ENCODE measurements around the gene SLC16A5. TPM values are rescaled to one million over a fixed set of nuclear protein-coding genes. Genes with fewer than 3 reads are reported as not detected.

SLC16A5 gene
- total RNA-seq, 4 donors from 2014 or later: 65.9 to 94.6 (median 79.5) TPM

DNA sequence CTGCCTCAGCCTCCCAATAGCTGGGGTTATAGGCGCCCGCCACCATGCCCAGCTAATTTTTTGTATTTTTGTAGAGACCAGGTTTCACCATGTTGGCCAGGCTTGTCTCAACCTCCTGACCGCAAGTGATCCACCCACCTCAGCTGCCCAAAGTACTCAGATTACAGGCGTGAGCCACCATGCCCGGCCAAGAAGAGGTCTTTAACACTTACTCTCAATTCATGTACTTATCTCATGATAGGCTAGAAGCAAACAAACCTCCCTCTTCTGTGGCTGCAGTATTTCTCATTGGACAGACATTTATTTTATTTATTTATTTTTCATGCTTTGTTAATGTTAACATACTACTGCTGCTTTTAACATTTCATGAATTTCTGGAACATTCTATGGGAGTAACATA, 50.8 kb downstream of the SLC16A5 start:
- DNase-seq: no peak
- Histone ChIP-seq H3K4me3 (no peak overlapping the region), H3K4me1 (no peaks in the 10 kb centered on the region), H3K9me3 (no peaks in the 10 kb centered on the region), H3K27ac (no peak overlapping the region), H3K36me3 (peaks cover 0 to 24% (median under 1%) of the 10 kb centered on the region in 4 donors), H3K27me3 (no peaks in the 10 kb centered on the region)
- 97% methylated on average over 5 of the region's 5 CpGs; no CpG with 5 or more reads in 1 of the 2 donors for WGBS, 2 donors (ENCODE audit: low coverage in 1 of 2)
- in situ Hi-C loops (cut with MboI; ENCODE audit: low pct_ligation_motif_present in 1 of 4, low pct_unique_long_range_greater_than_20kb in 1 of 4, low sequenced_read_pairs in 3 of 4) (no loop called here), intact Hi-C loops (cut with DNase I; ENCODE audit: low total_unique reads) (no loop called here)
- TF ChIP-seq POLR2AphosphoS5 (IDR thresholded peaks at IDR 0.05): no peak

DNA sequence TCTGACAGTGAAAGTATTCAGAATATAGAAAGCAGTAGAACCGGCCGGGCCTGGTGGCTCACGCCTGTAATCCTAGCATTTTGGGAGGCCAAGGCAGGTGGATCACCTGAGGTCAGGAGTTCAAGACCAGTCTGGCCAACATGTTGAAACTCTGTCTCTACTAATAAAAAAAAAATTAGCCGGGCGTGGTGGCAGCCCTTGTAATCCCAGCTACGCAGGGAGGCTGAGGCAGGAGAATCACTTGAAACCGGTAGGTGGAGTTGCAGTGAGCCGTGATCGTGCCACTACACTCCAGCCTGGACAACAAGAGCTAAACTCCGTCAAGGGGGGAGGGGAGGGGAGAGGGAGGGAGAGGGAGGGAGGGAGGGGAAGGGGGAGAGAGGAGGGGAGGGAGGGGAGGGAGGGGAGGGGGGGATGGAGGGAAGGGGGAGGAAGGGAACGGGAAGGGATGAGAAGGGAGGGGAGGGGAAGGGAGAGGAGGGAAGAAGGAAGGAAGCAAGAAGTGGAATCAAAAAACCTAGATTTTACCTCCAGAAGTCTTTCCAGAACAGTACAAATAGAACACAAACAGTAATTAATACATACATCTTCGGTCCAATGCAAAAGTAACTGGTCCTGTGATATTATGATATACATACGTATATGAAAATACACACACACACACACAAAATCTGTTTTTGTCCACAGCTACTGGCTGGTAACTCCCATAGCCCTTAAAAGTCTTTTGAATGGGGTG, 54.6 kb downstream of the SLC16A5 start:
- no peaks in the 10 kb centered on the region for H3K27me3 ChIP-seq
- no peak overlapping the region for H3K27ac ChIP-seq
- peaks cover 0 to 1% (median under 1%) of the 10 kb centered on the region in 4 donors for H3K4me1 ChIP-seq
- H3K9me3 ChIP-seq: no peaks in the 10 kb centered on the region
- DNase-seq: no peak
- no peak for TF ChIP-seq POLR2A (IDR thresholded peaks at IDR 0.05)
- TF ChIP-seq POLR2AphosphoS5 (IDR thresholded peaks at IDR 0.05): no peak
- TF ChIP-seq, protein P1, sequence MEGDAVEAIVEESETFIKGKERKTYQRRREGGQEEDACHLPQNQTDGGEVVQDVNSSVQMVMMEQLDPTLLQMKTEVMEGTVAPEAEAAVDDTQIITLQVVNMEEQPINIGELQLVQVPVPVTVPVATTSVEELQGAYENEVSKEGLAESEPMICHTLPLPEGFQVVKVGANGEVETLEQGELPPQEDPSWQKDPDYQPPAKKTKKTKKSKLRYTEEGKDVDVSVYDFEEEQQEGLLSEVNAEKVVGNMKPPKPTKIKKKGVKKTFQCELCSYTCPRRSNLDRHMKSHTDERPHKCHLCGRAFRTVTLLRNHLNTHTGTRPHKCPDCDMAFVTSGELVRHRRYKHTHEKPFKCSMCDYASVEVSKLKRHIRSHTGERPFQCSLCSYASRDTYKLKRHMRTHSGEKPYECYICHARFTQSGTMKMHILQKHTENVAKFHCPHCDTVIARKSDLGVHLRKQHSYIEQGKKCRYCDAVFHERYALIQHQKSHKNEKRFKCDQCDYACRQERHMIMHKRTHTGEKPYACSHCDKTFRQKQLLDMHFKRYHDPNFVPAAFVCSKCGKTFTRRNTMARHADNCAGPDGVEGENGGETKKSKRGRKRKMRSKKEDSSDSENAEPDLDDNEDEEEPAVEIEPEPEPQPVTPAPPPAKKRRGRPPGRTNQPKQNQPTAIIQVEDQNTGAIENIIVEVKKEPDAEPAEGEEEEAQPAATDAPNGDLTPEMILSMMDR (IDR thresholded peaks at IDR 0.05): no peak
- no peak for TF ChIP-seq EP300 (IDR thresholded peaks at IDR 0.05; ENCODE audit: low read depth)
- intact Hi-C loops (cut with DNase I; ENCODE audit: low total_unique reads): no loop called here
- 86 to 88% methylated on average over 4 to 13 of the region's 13 CpGs for WGBS, 2 donors (ENCODE audit: low coverage in 1 of 2)
- H3K36me3 ChIP-seq: peaks cover 0 to 45% (median 9%) of the 10 kb centered on the region in 4 donors
- H3K4me3 ChIP-seq: no peak overlapping the region
- in situ Hi-C loops (cut with MboI; ENCODE audit: low pct_ligation_motif_present in 1 of 4, low pct_unique_long_range_greater_than_20kb in 1 of 4, low sequenced_read_pairs in 3 of 4): no loop called here

- Histone ChIP-seq H3K36me3 (peaks cover 0 to 39% (median 9%) of the 10 kb centered on the region in 4 donors), H3K27ac (no peak overlapping the region), H3K4me1 (peaks cover 4 to 20% (median 14%) of the 10 kb centered on the region in 4 donors), H3K9me3 (no peaks in the 10 kb centered on the region), H3K4me3 (no peak overlapping the region), H3K27me3 (no peaks in the 10 kb centered on the region)
- DNase-seq: peak; percentile 7
- WGBS, 2 donors (ENCODE audit: low coverage in 1 of 2): 83 to 90% methylated on average over 4 to 11 of the region's 11 CpGs
- in situ Hi-C loops (cut with MboI; ENCODE audit: low pct_ligation_motif_present in 1 of 4, low pct_unique_long_range_greater_than_20kb in 1 of 4, low sequenced_read_pairs in 3 of 4): no loop called here
- no peak for TF ChIP-seq POLR2A (IDR thresholded peaks at IDR 0.05)
- TF ChIP-seq, protein P1 (IDR thresholded peaks at IDR 0.05): no peak
- TF ChIP-seq EP300 (IDR thresholded peaks at IDR 0.05; ENCODE audit: low read depth): no peak
- no peak for TF ChIP-seq POLR2AphosphoS5 (IDR thresholded peaks at IDR 0.05)
- intact Hi-C loops (cut with DNase I; ENCODE audit: low total_unique reads): no loop called here
These were observed 57.2 kb downstream of the SLC16A5 start for GRCh38 chr17:75144816-75145512.

DNA sequence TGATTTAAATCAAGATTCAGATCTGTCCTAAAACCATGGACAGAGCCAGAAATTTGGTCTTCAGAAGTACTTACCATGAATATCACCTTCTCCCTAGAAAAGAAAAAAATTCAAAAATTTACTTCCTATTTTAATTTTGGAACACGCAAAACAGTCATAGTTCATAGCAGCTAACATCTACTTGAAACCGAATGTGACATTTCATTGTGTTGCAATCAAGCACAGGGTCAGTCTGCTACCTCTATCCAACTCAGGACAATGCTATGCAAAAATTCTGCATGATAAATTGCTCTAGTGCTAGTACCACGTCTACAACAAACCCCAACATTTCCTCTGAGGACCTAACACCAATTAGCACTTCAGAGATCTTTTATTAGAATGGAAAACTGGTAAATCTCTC, 58.8 kb downstream of the SLC16A5 start:
- in situ Hi-C loops (cut with MboI; ENCODE audit: low pct_ligation_motif_present in 1 of 4, low pct_unique_long_range_greater_than_20kb in 1 of 4, low sequenced_read_pairs in 3 of 4) (no loop called here), intact Hi-C loops (cut with DNase I; ENCODE audit: low total_unique reads) (no loop called here)
- Histone ChIP-seq H3K4me3 (no peak overlapping the region), H3K27ac (peak overlapping the region in 2 of 4 donors; percentile 74 to 78), H3K4me1 (peaks cover 4 to 20% (median 14%) of the 10 kb centered on the region in 4 donors), H3K9me3 (no peaks in the 10 kb centered on the region), H3K27me3 (no peaks in the 10 kb centered on the region), H3K36me3 (peaks cover 0 to 29% (median 9%) of the 10 kb centered on the region in 4 donors)
- DNase-seq: no peak
- TF ChIP-seq POLR2A (IDR thresholded peaks at IDR 0.05) (no peak), POLR2AphosphoS5 (IDR thresholded peaks at IDR 0.05) (no peak), EP300 (IDR thresholded peaks at IDR 0.05; ENCODE audit: low read depth) (no peak)
- TF ChIP-seq, protein P1 (IDR thresholded peaks at IDR 0.05): no peak
- 77 to 88% methylated on average over 3 of the region's 3 CpGs for WGBS, 2 donors (ENCODE audit: low coverage in 1 of 2)
